Ectodermal cell (in vitro differentiated cells): Measurements from ENCODE around the gene DRAP1. TPM values are rescaled to one million over a fixed set of nuclear protein-coding genes. Genes with fewer than 3 reads are reported as not detected.

Experiments
- H3K27ac ChIP-seq: 2 replicates; pipeline ENCODE4 v1.7.0; 2013; ENCODE audit warnings: mild to moderate bottlenecking, low read depth, low read length; ENCODE audit not compliant: insufficient read depth, poor library complexity, severe bottlenecking
- H3K27me3 ChIP-seq: 2 replicates; pipeline ENCODE4 v1.7.0; 2013; ENCODE audit warnings: mild to moderate bottlenecking, low read length; ENCODE audit not compliant: insufficient read depth, control insufficient read depth, poor library complexity, severe bottlenecking
- H3K36me3 ChIP-seq: one replicate; pipeline ENCODE4 v1.7.0; 2013; ENCODE audit warnings: low read length; ENCODE audit not compliant: control insufficient read depth, insufficient read depth
- H3K4me1 ChIP-seq: one replicate; pipeline ENCODE4 v1.7.0; 2013; ENCODE audit warnings: low read length; ENCODE audit not compliant: control insufficient read depth, insufficient read depth
- H3K4me3 ChIP-seq: 2 replicates; pipeline ENCODE4 v1.7.0; 2013; ENCODE audit warnings: low read depth, low read length, control low read depth; ENCODE audit not compliant: insufficient read depth
- H3K9me3 ChIP-seq: 2 replicates; pipeline ENCODE4 v1.7.0; 2013; ENCODE audit warnings: mild to moderate bottlenecking, low read length, moderate library complexity; ENCODE audit not compliant: control insufficient read depth
- WGBS, 2 experiments: methylation state at CpG; one replicate each; pipeline ENCODE4 v1.1.7; 2013; ENCODE audit warnings: missing lambda C conversion rate in 2 of 2; 5-methylcytosine and 5-hydroxymethylcytosine counted together
- polyA plus RNA-seq, 4 experiments: library from polyadenylated mRNA; stranded (reverse); fragments of 50-300 nt; gene quantifications; one replicate each; pipeline ENCODE4 v1.2.3, GENCODE V29; 2013

Gene DRAP1, protein sequence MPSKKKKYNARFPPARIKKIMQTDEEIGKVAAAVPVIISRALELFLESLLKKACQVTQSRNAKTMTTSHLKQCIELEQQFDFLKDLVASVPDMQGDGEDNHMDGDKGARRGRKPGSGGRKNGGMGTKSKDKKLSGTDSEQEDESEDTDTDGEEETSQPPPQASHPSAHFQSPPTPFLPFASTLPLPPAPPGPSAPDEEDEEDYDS
- polyA plus RNA-seq (2013, experiment 1 of 4) = 107 TPM
- 92.6 TPM for polyA plus RNA-seq (2013, experiment 2 of 4)
- 104 TPM for polyA plus RNA-seq (2013, experiment 3 of 4)
- 112 TPM for polyA plus RNA-seq (2013, experiment 4 of 4)

DNA sequence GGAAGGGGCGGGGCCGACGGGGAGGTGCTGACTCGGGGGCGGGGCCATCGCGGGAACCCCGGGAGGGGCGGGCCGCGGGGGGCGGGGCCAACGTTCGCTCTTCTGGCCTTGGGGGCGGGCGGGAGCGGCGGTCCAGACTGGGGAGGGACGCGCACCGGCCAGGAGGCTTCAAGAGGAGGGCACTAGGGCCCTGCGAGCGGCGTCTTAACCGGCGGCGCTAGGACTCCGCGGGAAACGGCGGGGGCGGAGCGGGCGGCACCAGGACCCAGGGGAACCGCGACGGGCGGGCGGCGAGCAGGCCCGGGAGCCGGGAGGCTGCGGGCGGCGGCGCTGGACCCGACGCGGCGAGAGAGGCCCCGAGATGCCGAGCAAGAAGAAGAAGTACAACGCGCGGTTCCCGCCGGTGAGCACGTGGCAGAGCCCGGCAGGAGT is at the start of gene DRAP1:
TSS of gene DRAP1 (plus strand) at position 286 of the 432 bp plus-strand sequence. CDS start at position 362, 76 bp downstream.
- Histone ChIP-seq H3K4me3 (peak within 1 kb of the TSS; percentile 92), H3K9me3 (no peaks in the 10 kb centered on the region), H3K36me3 (peaks cover 5% of the 10 kb centered on the region), H3K27ac (no peak within 1 kb of the TSS), H3K4me1 (no peaks in the 10 kb centered on the region), H3K27me3 (no peaks in the 10 kb centered on the region)
- 0% methylated on average over 59 of the region's 59 CpGs for WGBS, 2 experiments

DNA sequence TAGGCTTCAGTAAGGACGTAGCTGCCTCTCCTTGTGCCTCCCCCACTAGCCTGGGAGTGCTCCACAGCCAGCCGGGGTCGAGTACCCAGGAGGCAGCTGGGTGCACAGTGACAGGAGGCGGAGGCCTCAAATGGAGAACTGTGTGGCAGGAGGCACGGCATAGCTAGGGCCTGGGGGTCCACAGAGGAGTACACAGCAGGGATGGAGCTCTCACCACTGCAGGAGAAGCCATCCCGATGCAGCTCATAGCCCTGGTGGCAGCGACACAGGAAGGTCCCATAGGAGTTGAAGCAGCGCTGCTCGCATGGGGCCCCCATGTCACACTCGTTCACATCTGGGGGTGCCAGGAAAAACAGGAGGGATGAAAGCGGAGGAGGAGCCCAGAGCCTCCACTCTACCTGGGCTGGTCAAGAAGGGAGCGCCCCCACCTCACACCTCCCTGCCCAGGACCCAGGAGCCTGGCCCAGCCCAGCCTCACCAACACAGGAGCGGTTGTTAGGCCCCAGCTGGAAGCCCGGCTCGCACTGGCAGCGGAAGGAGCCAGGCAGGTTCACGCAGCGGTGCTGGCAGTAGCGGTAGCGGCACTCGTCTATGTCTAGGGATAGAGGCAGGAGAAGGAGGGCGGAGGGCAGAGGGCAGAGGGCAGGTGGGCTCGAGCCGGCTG is 49.5 kb upstream of the DRAP1 start:
- Histone ChIP-seq H3K9me3 (no peaks in the 10 kb centered on the region), H3K36me3 (peaks cover 16% of the 10 kb centered on the region), H3K4me1 (peaks cover 4% of the 10 kb centered on the region), H3K27ac (no peak overlapping the region), H3K4me3 (no peak overlapping the region), H3K27me3 (peaks cover 19% of the 10 kb centered on the region)
- 88 to 91% methylated on average over 24 of the region's 24 CpGs for WGBS, 2 experiments

DNA sequence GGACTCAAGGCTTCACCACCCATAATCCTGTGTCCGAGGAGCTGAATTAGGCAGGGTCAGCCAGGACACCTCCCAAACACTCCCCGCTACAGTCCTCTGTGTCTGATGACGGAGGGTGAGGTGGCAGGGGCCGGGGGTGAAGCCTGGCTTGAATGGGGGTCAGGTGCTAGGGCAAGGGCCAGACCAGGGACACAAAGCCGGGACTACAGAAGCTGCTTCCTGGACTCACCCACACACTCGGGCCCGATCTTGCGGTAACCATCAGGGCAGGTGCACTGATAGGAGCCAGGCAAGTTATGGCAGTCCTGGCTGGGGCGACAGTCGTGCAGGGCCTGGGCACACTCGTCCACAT is 48.9 kb upstream of the DRAP1 start:
- H3K27me3 ChIP-seq = peaks cover 19% of the 10 kb centered on the region
- H3K9me3 ChIP-seq = no peaks in the 10 kb centered on the region
- H3K36me3 ChIP-seq = peaks cover 12% of the 10 kb centered on the region
- H3K4me1 ChIP-seq = peaks cover 4% of the 10 kb centered on the region
- H3K4me3 ChIP-seq = no peak overlapping the region
- 93% methylated on average over 11 of the region's 11 CpGs for WGBS, 2 experiments
- H3K27ac ChIP-seq = no peak overlapping the region

DNA sequence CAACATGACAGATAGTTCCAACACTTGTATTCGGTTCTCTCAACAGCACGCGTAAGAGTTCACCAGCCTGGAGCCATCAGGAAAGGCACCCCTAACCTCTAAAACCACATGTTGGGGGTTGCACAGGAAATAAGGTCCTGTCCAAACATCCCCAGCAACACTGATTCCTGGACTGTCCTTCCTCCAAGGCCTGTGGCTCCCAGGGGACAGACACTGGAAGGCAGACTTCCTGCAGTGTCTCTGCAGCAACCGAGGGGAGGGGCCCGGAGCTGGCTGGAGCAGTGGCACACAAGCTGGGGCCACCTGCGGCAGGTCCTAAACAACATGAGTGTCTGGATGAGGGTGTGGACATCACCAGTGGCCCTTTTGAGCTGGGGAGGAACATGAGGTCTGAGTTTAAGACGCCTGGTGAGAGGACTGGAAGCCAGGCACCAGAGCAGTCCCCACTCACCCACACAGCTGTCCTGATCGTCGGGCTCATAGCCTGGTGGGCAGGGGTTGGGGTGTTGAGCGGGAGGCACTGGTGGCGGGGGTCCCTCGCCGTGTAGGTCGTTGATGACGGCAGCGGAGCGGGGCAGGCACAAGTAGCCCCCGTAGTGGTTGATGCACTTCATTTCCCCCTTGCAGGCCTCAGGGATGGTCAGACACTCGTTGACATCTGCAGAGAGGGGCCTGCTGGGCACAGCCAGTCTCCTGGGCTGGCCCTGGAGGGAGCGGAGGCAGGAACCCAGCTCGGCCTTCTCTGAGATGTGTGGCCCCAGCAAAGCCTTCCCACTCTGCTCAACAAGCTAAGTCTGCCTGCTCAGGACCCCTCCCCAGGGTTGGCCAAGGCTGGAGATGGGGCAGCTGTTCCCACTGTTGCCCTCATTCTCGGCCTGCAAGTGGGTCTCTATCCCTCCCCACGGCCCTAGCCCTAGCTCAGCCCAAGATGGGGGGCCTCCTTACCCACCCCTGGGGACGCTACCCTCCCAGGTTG is 48.2 kb upstream of the DRAP1 start:
- H3K4me3 ChIP-seq = no peak overlapping the region
- peaks cover 5% of the 10 kb centered on the region for H3K36me3 ChIP-seq
- WGBS, 2 experiments = 86 to 89% methylated on average over 24 of the region's 24 CpGs
- H3K4me1 ChIP-seq = peaks cover 4% of the 10 kb centered on the region
- H3K9me3 ChIP-seq = no peaks in the 10 kb centered on the region
- H3K27me3 ChIP-seq = peaks cover 19% of the 10 kb centered on the region
- H3K27ac ChIP-seq = no peak overlapping the region

DNA sequence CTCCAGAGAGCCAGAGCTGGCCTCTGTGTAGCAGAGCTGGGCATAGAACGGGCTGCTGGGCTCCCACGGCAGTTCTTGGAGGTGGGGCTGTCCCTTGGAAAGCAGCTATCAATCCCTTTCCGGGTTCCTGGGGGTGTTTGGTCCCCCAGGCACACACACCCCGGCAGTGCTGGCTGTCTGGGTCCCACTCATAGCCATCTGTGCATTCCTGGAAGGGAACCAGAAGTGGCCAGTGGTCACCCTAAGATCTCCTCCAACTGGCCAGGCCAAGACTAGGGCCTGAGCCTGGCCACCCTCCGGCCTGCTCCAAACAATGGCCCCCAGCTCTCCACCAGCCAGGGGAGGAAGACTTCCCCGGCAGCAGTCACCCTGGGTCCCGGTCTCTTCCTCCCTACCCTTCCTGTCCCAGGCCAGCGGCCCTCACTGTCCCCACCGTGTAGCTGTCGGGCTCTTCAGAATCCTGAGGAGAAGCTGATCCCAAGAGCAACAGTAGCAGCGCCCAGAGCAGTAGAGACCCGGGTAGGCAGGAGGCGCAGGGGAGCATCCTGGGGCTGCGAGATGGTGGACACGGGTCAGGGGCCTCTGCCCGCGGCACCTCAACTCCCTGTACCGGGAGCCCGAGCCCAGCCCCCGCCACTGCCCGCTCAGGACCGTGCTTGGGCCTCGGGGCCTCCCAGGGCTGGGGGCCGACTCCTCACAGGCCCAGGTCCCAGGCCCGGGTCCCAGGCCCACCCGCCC is 47.2 kb upstream of the DRAP1 start:
- Histone ChIP-seq H3K9me3 (no peaks in the 10 kb centered on the region), H3K27ac (no peak overlapping the region), H3K4me3 (peak overlapping the region; percentile 44), H3K4me1 (peaks cover 4% of the 10 kb centered on the region), H3K27me3 (peaks cover 19% of the 10 kb centered on the region), H3K36me3 (no peaks in the 10 kb centered on the region)
- WGBS, 2 experiments = 36 to 39% methylated on average over 26 of the region's 26 CpGs

DNA sequence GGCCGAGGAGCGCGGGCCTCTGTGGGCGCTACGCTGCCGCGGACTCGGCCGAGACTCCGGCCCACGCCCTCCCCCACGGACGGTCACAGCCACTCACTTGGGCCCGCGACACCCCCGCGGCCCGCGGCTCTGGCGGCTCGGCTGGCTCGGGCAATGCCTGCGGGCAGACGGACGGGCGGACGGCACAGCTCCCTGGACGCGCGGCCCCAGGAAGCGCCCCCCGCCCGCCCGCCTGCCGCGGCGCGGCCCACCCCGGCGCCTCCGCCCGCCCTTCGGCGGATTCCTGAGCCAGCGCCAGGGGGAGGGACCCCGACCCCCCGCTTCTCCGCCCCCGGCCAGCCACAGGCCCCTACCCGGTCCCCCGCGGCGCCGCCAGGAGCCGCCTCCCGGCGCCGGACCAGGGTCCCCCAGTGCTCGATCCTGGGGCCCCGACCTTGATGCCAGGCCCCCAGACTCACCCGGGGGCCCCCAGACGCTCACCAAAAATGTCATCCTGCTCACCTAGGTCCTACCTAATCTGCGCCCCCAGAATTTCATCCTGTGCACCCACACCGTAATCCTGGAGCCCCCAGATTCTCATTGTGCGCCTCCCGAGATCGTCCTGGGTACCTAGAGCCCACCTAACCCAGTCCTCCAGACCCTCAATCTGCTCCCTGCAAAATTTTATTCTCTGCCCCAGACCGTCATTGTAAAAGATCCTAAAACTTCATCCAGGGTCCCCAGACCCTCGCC is 46.5 kb upstream of the DRAP1 start, which contains the start of gene EFEMP2:
TSS of gene EFEMP2 (minus strand) at position 215 of the 732 bp plus-strand sequence. CDS start 446 bp downstream, outside the sequence.
- H3K4me3 ChIP-seq = peak within 1 kb of the TSS; percentile 44
- no peaks in the 10 kb centered on the region for H3K36me3 ChIP-seq
- WGBS, 2 experiments = 1% methylated on average over 69 of the region's 69 CpGs
- peaks cover 4% of the 10 kb centered on the region for H3K4me1 ChIP-seq
- H3K27me3 ChIP-seq = peaks cover 19% of the 10 kb centered on the region
- H3K9me3 ChIP-seq = no peaks in the 10 kb centered on the region
- no peak within 1 kb of the TSS for H3K27ac ChIP-seq

DNA sequence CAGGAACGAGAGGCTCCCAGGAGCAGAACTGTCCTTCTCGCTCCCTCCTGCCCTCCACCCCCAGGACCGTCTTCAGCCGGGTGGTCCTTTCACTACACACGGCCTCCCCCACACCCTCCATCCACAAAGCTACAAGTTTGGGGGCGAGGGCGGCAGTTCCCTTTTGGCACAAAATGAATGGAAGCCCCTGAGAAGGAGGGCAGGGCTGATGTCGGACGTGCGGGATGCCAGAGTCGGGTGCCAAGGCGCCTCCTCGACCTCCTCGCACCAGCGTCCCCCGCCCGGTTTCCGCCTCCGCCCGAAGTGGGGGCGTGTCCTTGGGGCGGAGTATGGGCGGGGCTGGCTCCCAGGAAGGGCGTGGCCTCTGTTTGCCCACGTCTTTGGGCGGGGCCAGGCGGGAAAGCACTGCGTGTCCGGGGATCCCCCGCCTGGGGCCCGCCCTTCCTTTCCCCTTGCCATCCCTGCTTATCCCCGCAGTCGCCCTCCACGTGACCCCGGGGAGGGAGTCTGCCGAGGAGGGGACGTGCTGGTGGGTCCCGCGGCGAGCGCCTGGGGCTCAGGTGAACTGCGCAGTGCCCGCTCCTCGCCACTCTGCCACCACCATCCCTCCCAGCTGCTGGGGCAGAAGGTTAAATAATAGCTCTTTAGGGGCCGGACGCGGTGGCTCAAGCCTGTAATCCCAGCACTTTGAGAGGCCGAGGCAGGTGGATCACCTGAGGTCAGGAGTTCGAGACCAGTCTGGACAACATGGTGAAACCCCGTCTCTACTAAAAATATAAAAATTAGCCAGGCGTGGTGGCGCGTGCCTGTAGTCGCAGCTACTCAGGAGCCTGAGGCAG is 45.7 kb upstream of the DRAP1 start:
- Histone ChIP-seq H3K4me3 (peak overlapping the region; percentile 44), H3K4me1 (peaks cover 4% of the 10 kb centered on the region), H3K27ac (no peak overlapping the region), H3K36me3 (no peaks in the 10 kb centered on the region), H3K27me3 (peaks cover 19% of the 10 kb centered on the region), H3K9me3 (no peaks in the 10 kb centered on the region)
- 11% methylated on average over 54 of the region's 54 CpGs for WGBS, 2 experiments

DNA sequence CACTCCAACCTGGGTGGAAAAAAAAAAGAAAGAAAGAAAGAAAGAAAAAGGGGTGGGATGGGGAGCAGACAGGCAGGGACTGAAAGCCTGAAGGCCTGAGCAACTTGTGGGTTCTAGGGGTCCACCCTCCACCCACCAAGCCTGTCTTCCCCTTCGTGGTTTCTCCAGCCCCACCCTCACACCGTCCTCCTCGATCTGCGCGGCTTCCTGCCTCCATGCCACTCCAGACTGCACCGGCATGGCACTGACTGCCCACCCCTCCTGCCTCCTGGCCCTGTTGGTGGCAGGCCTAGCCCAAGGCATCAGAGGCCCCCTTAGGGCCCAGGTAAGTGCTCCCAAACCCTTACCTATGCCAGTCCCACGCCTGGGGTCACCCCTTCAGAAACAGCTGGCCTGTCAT is 39.6 kb upstream of the DRAP1 start, which contains the start of gene CTSW:
TSS of gene CTSW (plus strand) at position 221 of the 400 bp plus-strand sequence. CDS start at position 239, 18 bp downstream.
- WGBS, 2 experiments = 82 to 88% methylated on average over 7 of the region's 7 CpGs
- Histone ChIP-seq H3K4me1 (peaks cover 3% of the 10 kb centered on the region), H3K27me3 (no peaks in the 10 kb centered on the region), H3K4me3 (no peak within 1 kb of the TSS), H3K36me3 (peaks cover 19% of the 10 kb centered on the region), H3K27ac (no peak within 1 kb of the TSS), H3K9me3 (no peaks in the 10 kb centered on the region)
